Left lung (tissue), 10 donors: ENCODE results near the gene DNM3. TPM values are rescaled to one million over a fixed set of nuclear protein-coding genes. Genes with fewer than 3 reads are reported as not detected.

Experiments used
- ATAC-seq: fragments of 200-7000 bp; cut with Tn5 transposase; one replicate; pipeline ENCODE4 v1.9.1; 2020; ENCODE audit warnings: moderate library complexity
- DNase-seq, 4 donors: peaks; one replicate each; pipeline ENCODE4 v3.0.0-alpha.2; 2013 to 2020
- H3K27ac ChIP-seq, 2 donors: fragments of 200-600 bp; sonication (generic) in 1 of 2; one replicate each; pipeline versions ENCODE4 v1.5.0 to v1.8.0; 2020 to 2021
- H3K27me3 ChIP-seq, 2 donors: fragments of 200-600 bp; sonication (generic) in 1 of 2; one replicate each; pipeline versions ENCODE4 v1.5.0 to v1.8.0; 2020 to 2021
- H3K36me3 ChIP-seq, 2 donors: fragments of 200-600 bp; sonication (generic) in 1 of 2; one replicate each; pipeline versions ENCODE4 v1.5.0 to v1.8.0; 2020 to 2021
- H3K4me1 ChIP-seq, 2 donors: fragments of 200-600 bp; one replicate each; pipeline ENCODE4 v1.8.0; 2021
- H3K4me3 ChIP-seq, 2 donors: fragments of 200-600 bp; sonication (generic) in 1 of 2; one replicate each; pipeline versions ENCODE4 v1.5.0 to v1.8.0; 2020 to 2021; ENCODE audit warnings: mild to moderate bottlenecking in 1 of 2
- H3K9me3 ChIP-seq, 2 donors: fragments of 200-600 bp; sonication (generic) in 1 of 2; one replicate each; pipeline versions ENCODE4 v1.5.0 to v1.8.0; 2020 to 2021
- CTCF ChIP-seq, 2 donors: fragments of 200-600 bp; sonication (generic) in 1 of 2; IDR thresholded peaks; one replicate each; pipeline versions ENCODE4 v1.5.0 to v1.8.0; 2021; ENCODE audit warnings: antibody characterized with exemption in 2 of 2
- intact Hi-C, 2 donors: fragments of 100-400 bp; cut with DNase I; formaldehyde crosslinking; loops; one replicate each; pipeline versions ENCODE4 v1.11.2 to v1.14.2; 2022
- polyA plus RNA-seq, 6 donors: library from polyadenylated mRNA; unstranded; fragments of 120-200 nt; gene quantifications; one replicate each; pipeline ENCODE4 v1.2.1, GENCODE V29; 2013; ENCODE audit not compliant: insufficient read length in 6 of 6
- total RNA-seq, 2 donors: library from RNA; stranded (reverse); fragmentation: NEBNext Ultra II Directional; extraction: Animal tissue kit (Norgen Biotek cat#: 25700); gene quantifications; one replicate each; pipeline ENCODE4 v1.2.1, GENCODE V29; 2021
- donor health status: DM: no; HTN: yes; CAD: no.
- donor health status: DM: no; HTN: no; CAD: no.

Gene DNM3
- total and polyA plus RNA-seq, 8 donors: 5.2 to 7.7 (median 6.3) TPM

GRCh38 chr1:172122381-172122780, 281.1 kb downstream of the DNM3 start:
- intact Hi-C loops: no loop called here
- no peak for ATAC-seq

GRCh38 chr1:172125250-172125649, 284.0 kb downstream of the DNM3 start:
- H3K27me3 ChIP-seq: no peaks in the 10 kb centered on the region
- intact Hi-C loops: no loop called here
- H3K9me3 ChIP-seq: no peaks in the 10 kb centered on the region
- H3K4me3 ChIP-seq: no peak overlapping the region
- H3K4me1 ChIP-seq: no peaks in the 10 kb centered on the region
- no peak overlapping the region for H3K27ac ChIP-seq
- no peak for DNase-seq
- no peaks in the 10 kb centered on the region for H3K36me3 ChIP-seq
- ATAC-seq: no peak
- TF ChIP-seq CTCF (IDR thresholded peaks at IDR 0.05): no peak

More at GRCh38 chr1:172122381-172122780, 281.1 kb downstream of the DNM3 start:
- no peak overlapping the region for H3K4me3 ChIP-seq
- no peaks in the 10 kb centered on the region for H3K27me3 ChIP-seq
- no peak for DNase-seq
- no peaks in the 10 kb centered on the region for H3K9me3 ChIP-seq
- no peaks in the 10 kb centered on the region for H3K36me3 ChIP-seq
- no peak for TF ChIP-seq CTCF (IDR thresholded peaks at IDR 0.05)
- no peaks in the 10 kb centered on the region for H3K4me1 ChIP-seq
- no peak overlapping the region for H3K27ac ChIP-seq

- no peak for TF ChIP-seq CTCF (IDR thresholded peaks at IDR 0.05)
- no peak overlapping the region for H3K4me3 ChIP-seq
- no peaks in the 10 kb centered on the region for H3K36me3 ChIP-seq
- no peaks in the 10 kb centered on the region for H3K9me3 ChIP-seq
- no peaks in the 10 kb centered on the region for H3K4me1 ChIP-seq
- intact Hi-C loops: no loop called here
- DNase-seq: no peak
- no peak overlapping the region for H3K27ac ChIP-seq
- ATAC-seq: no peak
- H3K27me3 ChIP-seq: no peaks in the 10 kb centered on the region
Measured at GRCh38 chr1:172125812-172126430, 284.6 kb downstream of the DNM3 start.

- Histone ChIP-seq H3K27ac (no peak overlapping the region), H3K27me3 (no peaks in the 10 kb centered on the region), H3K4me1 (no peaks in the 10 kb centered on the region), H3K9me3 (no peaks in the 10 kb centered on the region), H3K36me3 (no peaks in the 10 kb centered on the region), H3K4me3 (no peak overlapping the region)
- ATAC-seq (no peak), DNase-seq (no peak)
- TF ChIP-seq CTCF (IDR thresholded peaks at IDR 0.05): no peak
- intact Hi-C loops: no loop called here
Measured at GRCh38 chr1:172132836-172133235, 291.5 kb downstream of the DNM3 start.

GRCh38 chr1:172134087-172134731, 292.9 kb downstream of the DNM3 start:
- Histone ChIP-seq H3K27me3 (no peaks in the 10 kb centered on the region), H3K4me1 (no peaks in the 10 kb centered on the region), H3K27ac (no peak overlapping the region), H3K9me3 (no peaks in the 10 kb centered on the region), H3K36me3 (no peaks in the 10 kb centered on the region), H3K4me3 (no peak overlapping the region)
- DNase-seq: no peak
- no peak for TF ChIP-seq CTCF (IDR thresholded peaks at IDR 0.05)
- ATAC-seq: no peak
- intact Hi-C loops: no loop called here
